H1 (cell line): ENCODE data around the gene CHST9. TPM values are rescaled to one million over a fixed set of nuclear protein-coding genes. Genes with fewer than 3 reads are reported as not detected.

Experiments
- EZH2 ChIP-seq: fragments of 200-600 bp; sonication (generic); IDR thresholded peaks from 2 replicates; pipeline ENCODE4 v1.7.1; 2012; ENCODE audit warnings: low read depth, mild to moderate bottlenecking, moderate library complexity, low read length, inconsistent platforms; ENCODE audit not compliant: severe bottlenecking
- polyA plus RNA-seq, 7 experiments: library from polyadenylated mRNA; depleted of rRNA in 3 of 7; stranded (reverse) in 5 of 7; unstranded in 2 of 7; fragments of >200 nt in 5 of 7; fragments of 200-250 nt in 2 of 7; gene quantifications; 1 replicate in 5 of 7; 2 replicates in 1 of 7; 4 replicates in 1 of 7; pipeline versions ENCODE4 v1.2.1 to v1.2.3, GENCODE V29; 2011 to 2013; ENCODE audit warnings: missing spikeins in 2 of 7, mixed read lengths in 2 of 7
- total RNA-seq: library from RNA; stranded (reverse); fragmentation: NEBNext Ultra II Directional; extraction: Animal tissue kit (Norgen Biotek cat#: 25700); gene quantifications from 2 replicates; pipeline ENCODE4 v1.2.1, GENCODE V29; 2021

CHST9 gene
- total and polyA plus RNA-seq, 2 of the 8 experiments (the other 6 are each of a cell fraction or from before 2014, with no cell fraction given), result 3.2 to 24.3 TPM

- no peak for TF ChIP-seq EZH2
Measured at GRCh38 chr18:27075828-27076227, 109.3 kb downstream of the CHST9 start (continued).
